ENCODE results near the gene LRRC39. TPM values are rescaled to one million over a fixed set of nuclear protein-coding genes. Genes with fewer than 3 reads are reported as not detected.
"Not testable (repeated sequence)": the region's sequence is repeated elsewhere in the genome, so short reads cannot be mapped to it uniquely, and the experiment has no call there.

LRRC39 gene
- total RNA-seq, 1 experiment from 2014 or later = 0.46 TPM

DNA sequence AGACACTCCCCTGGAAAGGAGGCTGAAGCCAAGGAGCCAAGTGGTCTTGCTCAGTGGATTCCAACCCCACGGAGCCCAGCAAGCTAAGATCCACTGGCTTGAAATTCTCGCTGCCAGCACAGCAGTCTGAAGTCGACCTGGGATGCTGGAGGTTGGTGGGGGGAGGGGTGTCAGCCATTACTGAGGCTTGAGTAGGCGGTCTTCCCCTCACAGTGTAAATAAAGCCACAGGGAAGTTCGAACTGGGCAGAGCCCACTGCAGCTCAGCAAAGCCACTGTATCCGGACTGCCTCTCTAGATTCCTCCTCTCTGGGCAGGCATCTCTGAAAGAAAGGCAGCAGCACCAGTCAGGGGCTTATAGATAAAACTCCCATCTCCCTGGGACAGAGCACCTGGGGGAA, 22.0 kb upstream of the LRRC39 start:
- POLR2A ChIA-PET; H3K27me3 Mint-ChIP-seq (ENCODE audit: low read depth); H3K4me3 Mint-ChIP-seq; H3K9me3 Mint-ChIP-seq; H3K27ac Mint-ChIP-seq: not testable (repeated sequence)
- peaks cover 11% of the 10 kb centered on the region for H3K4me1 Mint-ChIP-seq
- H3K36me3 Mint-ChIP-seq = peaks cover 56% of the 10 kb centered on the region
- CTCF ChIA-PET = interaction anchor here (0.8 kb wide), 1 partner anchor 153 kb away, joined by 3 read pairs; the partner anchor contains the start of gene CDC14A
- peak; percentile 57 for DNase-seq (ENCODE audit: low spot score)
- peak; percentile 24; the same call in 1 of the 2 replicates for ATAC-seq

DNA sequence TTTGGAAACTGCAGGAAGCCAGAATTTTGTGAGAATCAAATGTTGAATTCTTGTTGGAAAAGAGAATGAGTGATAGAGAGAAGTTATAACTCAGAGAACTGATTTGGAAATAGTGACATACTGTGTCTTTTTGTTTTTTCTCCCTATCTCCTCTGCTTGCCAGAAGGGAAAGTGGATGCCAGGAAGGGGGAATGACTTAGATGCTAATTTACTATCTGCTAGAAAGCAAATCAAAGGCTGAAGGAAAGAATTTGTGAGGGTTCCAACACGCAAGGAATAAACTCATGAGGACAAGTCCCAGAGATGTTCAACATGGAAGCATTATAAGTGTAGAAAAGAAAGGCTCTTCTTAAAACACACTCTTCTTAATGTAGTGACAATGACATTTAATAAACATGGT, 20.5 kb upstream of the LRRC39 start:
- H3K27me3 Mint-ChIP-seq (ENCODE audit: low read depth) = no peaks in the 10 kb centered on the region
- ChIA-PET POLR2A (no interaction called here), CTCF (no interaction called here)
- no peak for DNase-seq (ENCODE audit: low spot score)
- no peaks in the 10 kb centered on the region for H3K9me3 Mint-ChIP-seq
- TF ChIP-seq, protein P1, sequence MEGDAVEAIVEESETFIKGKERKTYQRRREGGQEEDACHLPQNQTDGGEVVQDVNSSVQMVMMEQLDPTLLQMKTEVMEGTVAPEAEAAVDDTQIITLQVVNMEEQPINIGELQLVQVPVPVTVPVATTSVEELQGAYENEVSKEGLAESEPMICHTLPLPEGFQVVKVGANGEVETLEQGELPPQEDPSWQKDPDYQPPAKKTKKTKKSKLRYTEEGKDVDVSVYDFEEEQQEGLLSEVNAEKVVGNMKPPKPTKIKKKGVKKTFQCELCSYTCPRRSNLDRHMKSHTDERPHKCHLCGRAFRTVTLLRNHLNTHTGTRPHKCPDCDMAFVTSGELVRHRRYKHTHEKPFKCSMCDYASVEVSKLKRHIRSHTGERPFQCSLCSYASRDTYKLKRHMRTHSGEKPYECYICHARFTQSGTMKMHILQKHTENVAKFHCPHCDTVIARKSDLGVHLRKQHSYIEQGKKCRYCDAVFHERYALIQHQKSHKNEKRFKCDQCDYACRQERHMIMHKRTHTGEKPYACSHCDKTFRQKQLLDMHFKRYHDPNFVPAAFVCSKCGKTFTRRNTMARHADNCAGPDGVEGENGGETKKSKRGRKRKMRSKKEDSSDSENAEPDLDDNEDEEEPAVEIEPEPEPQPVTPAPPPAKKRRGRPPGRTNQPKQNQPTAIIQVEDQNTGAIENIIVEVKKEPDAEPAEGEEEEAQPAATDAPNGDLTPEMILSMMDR (IDR thresholded peaks at IDR 0.05) = no peak
- TF ChIP-seq NR1H2 (CRISPR knock-in tag; IDR thresholded peaks at IDR 0.05) (no peak), SMAD3 (CRISPR knock-in tag; IDR thresholded peaks at IDR 0.05; ENCODE audit: borderline replicate concordance) (no peak), KAT7 (CRISPR knock-in tag; IDR thresholded peaks at IDR 0.05; ENCODE audit: borderline replicate concordance) (no peak), GABPB1 (CRISPR knock-in tag; IDR thresholded peaks at IDR 0.05) (no peak), ZNF396 (CRISPR knock-in tag; IDR thresholded peaks at IDR 0.05; ENCODE audit: borderline replicate concordance) (no peak), FOXJ3 (CRISPR knock-in tag; IDR thresholded peaks at IDR 0.05; ENCODE audit: borderline replicate concordance) (no peak), TP53 (CRISPR knock-in tag; IDR thresholded peaks at IDR 0.05) (no peak), MYBL2 (CRISPR knock-in tag; IDR thresholded peaks at IDR 0.05) (no peak), OVOL2 (CRISPR knock-in tag; IDR thresholded peaks at IDR 0.05; ENCODE audit: borderline replicate concordance) (no peak), FOXP1 (CRISPR knock-in tag; IDR thresholded peaks at IDR 0.05; ENCODE audit: borderline replicate concordance) (no peak), ESRRA (CRISPR knock-in tag; IDR thresholded peaks at IDR 0.05; ENCODE audit: borderline replicate concordance) (no peak)
- TF ChIP-seq, protein P2, sequence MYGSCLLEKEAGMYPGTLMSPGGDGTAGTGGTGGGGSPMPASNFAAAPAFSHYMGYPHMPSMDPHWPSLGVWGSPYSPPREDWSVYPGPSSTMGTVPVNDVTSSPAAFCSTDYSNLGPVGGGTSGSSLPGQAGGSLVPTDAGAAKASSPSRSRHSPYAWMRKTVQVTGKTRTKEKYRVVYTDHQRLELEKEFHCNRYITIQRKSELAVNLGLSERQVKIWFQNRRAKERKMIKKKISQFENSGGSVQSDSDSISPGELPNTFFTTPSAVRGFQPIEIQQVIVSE (CRISPR knock-in tag; IDR thresholded peaks at IDR 0.05; ENCODE audit: borderline replicate concordance) = no peak
- TF ChIP-seq, protein P3, sequence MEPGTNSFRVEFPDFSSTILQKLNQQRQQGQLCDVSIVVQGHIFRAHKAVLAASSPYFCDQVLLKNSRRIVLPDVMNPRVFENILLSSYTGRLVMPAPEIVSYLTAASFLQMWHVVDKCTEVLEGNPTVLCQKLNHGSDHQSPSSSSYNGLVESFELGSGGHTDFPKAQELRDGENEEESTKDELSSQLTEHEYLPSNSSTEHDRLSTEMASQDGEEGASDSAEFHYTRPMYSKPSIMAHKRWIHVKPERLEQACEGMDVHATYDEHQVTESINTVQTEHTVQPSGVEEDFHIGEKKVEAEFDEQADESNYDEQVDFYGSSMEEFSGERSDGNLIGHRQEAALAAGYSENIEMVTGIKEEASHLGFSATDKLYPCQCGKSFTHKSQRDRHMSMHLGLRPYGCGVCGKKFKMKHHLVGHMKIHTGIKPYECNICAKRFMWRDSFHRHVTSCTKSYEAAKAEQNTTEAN (CRISPR knock-in tag; IDR thresholded peaks at IDR 0.05) = no peak
- H3K27ac Mint-ChIP-seq = no peak overlapping the region
- ATAC-seq = no peak
- peaks cover 46% of the 10 kb centered on the region for H3K36me3 Mint-ChIP-seq
- no peak overlapping the region for H3K4me3 Mint-ChIP-seq
- H3K4me1 Mint-ChIP-seq = peaks cover 11% of the 10 kb centered on the region

DNA sequence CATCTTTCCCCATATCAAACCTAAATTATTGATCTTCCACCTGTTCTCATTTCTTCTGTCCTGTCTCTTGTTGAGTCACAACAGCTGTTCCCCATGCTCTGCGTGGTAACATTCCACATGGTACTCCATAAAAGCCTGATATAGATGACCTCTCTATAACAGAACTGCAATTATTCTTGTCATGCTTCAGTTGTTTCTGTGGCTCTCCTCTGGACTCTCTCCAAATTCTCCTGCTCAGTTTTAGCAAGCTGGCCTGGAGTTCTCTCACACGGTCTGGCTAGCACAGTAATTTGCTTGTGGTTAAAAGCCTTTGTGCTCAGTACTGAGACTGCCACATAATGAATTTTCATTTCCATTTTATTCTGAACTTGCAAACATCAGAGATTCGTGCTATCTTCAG, 10.6 kb upstream of the LRRC39 start:
- ChIA-PET POLR2A (no interaction called here), CTCF (no interaction called here)
- H3K9me3 Mint-ChIP-seq = no peaks in the 10 kb centered on the region
- H3K27me3 Mint-ChIP-seq (ENCODE audit: low read depth) = no peaks in the 10 kb centered on the region
- H3K27ac Mint-ChIP-seq = no peak overlapping the region
- H3K4me1 Mint-ChIP-seq = no peaks in the 10 kb centered on the region
- H3K36me3 Mint-ChIP-seq = no peaks in the 10 kb centered on the region
- H3K4me3 Mint-ChIP-seq = no peak overlapping the region
- no peak; the same call in 1 of the 2 replicates for ATAC-seq
- DNase-seq (ENCODE audit: low spot score) = no peak
- TF ChIP-seq SOX15 (CRISPR knock-in tag; IDR thresholded peaks at IDR 0.05) (no peak), ZNF317 (CRISPR knock-in tag; IDR thresholded peaks at IDR 0.05; ENCODE audit: borderline replicate concordance, low read depth) (no peak), ZNF671 (CRISPR knock-in tag; IDR thresholded peaks at IDR 0.05) (no peak), JAZF1 (CRISPR knock-in tag; IDR thresholded peaks at IDR 0.05) (no peak), ESRRA (CRISPR knock-in tag; IDR thresholded peaks at IDR 0.05; ENCODE audit: borderline replicate concordance) (no peak), ZNF263 (CRISPR knock-in tag; IDR thresholded peaks at IDR 0.05; ENCODE audit: low read depth) (no peak), OVOL2 (CRISPR knock-in tag; IDR thresholded peaks at IDR 0.05; ENCODE audit: borderline replicate concordance) (no peak)
- TF ChIP-seq, protein P4, sequence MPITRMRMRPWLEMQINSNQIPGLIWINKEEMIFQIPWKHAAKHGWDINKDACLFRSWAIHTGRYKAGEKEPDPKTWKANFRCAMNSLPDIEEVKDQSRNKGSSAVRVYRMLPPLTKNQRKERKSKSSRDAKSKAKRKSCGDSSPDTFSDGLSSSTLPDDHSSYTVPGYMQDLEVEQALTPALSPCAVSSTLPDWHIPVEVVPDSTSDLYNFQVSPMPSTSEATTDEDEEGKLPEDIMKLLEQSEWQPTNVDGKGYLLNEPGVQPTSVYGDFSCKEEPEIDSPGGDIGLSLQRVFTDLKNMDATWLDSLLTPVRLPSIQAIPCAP (CRISPR knock-in tag; IDR thresholded peaks at IDR 0.05) = no peak
- TF ChIP-seq, protein P5, sequence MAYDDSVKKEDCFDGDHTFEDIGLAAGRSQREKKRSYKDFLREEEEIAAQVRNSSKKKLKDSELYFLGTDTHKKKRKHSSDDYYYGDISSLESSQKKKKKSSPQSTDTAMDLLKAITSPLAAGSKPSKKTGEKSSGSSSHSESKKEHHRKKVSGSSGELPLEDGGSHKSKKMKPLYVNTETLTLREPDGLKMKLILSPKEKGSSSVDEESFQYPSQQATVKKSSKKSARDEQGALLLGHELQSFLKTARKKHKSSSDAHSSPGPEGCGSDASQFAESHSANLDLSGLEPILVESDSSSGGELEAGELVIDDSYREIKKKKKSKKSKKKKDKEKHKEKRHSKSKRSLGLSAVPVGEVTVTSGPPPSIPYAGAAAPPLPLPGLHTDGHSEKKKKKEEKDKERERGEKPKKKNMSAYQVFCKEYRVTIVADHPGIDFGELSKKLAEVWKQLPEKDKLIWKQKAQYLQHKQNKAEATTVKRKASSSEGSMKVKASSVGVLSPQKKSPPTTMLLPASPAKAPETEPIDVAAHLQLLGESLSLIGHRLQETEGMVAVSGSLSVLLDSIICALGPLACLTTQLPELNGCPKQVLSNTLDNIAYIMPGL (CRISPR knock-in tag; IDR thresholded peaks at IDR 0.05) = no peak
- TF ChIP-seq, protein P6, sequence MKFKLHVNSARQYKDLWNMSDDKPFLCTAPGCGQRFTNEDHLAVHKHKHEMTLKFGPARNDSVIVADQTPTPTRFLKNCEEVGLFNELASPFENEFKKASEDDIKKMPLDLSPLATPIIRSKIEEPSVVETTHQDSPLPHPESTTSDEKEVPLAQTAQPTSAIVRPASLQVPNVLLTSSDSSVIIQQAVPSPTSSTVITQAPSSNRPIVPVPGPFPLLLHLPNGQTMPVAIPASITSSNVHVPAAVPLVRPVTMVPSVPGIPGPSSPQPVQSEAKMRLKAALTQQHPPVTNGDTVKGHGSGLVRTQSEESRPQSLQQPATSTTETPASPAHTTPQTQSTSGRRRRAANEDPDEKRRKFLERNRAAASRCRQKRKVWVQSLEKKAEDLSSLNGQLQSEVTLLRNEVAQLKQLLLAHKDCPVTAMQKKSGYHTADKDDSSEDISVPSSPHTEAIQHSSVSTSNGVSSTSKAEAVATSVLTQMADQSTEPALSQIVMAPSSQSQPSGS (CRISPR knock-in tag; IDR thresholded peaks at IDR 0.05; ENCODE audit: borderline replicate concordance, low read depth) = no peak

All from WTC11 (cell line).